SK-N-SH (cell line): Measurements from ENCODE around the gene TMEM97. TPM values are rescaled to one million over a fixed set of nuclear protein-coding genes. Genes with fewer than 3 reads are reported as not detected.

Experiments used
- CTCF ChIA-PET: fragments of 300-600, 350-600 bp; formaldehyde crosslinking; extraction: SDS; loops from one replicate; lab custom pipeline; 2021; lab: Yijun Ruan, JAX
- POLR2A ChIA-PET: fragments of 350-600 bp; sonication (Branson Sonifier 250); formaldehyde crosslinking; extraction: SDS; loops from one replicate; lab custom pipeline; 2020; ENCODE audit warnings: antibody characterized with exemption, inconsistent platforms; lab: Yijun Ruan, JAX
- DNase-seq: peaks from one replicate; pipeline ENCODE4 v3.0.0; 2012
- H2AFZ ChIP-seq: fragments of 200-600 bp; sonication (generic); 2 replicates; pipeline ENCODE4 v1.8.1; 2016; ENCODE audit warnings: antibody characterized with exemption, mild to moderate bottlenecking, low read depth
- H3F3A ChIP-seq: fragments of 200-600 bp; sonication (generic); replicated peaks from 2 replicates; pipeline ENCODE3; 2016; ENCODE audit warnings: antibody characterized with exemption, mild to moderate bottlenecking; ENCODE audit not compliant: insufficient read depth
- H3K27ac ChIP-seq, 2 experiments: fragments of 200-500 bp in 1 of 2; fragments of 200-600 bp in 1 of 2; sonication (Bioruptor generic) in 1 of 2; sonication (generic), shearing (Covaris generic) in 1 of 2; 2 replicates each; pipeline versions ENCODE4 v1.5.1 to v1.6.1; 2014 to 2016; ENCODE audit warnings: low read depth in 2 of 2, inconsistent platforms in 1 of 2, low read length in 1 of 2, mild to moderate bottlenecking in 1 of 2, mixed read lengths in 1 of 2
- H3K27me3 ChIP-seq: fragments of 200-600 bp; sonication (generic), shearing (Covaris generic); 2 replicates; pipeline ENCODE4 v1.6.1; 2016; ENCODE audit warnings: mixed run types; ENCODE audit not compliant: insufficient read depth
- H3K36me3 ChIP-seq, 2 experiments: fragments of 200-500 bp in 1 of 2; fragments of 200-600 bp in 1 of 2; sonication (Bioruptor generic) in 1 of 2; sonication (generic) in 1 of 2; replicated peaks in 1 of 2; 2 replicates each; pipeline versions ENCODE3 to v1.5.1; 2014 to 2016; ENCODE audit warnings: low read length in 1 of 2, mild to moderate bottlenecking in 1 of 2; ENCODE audit not compliant: insufficient read depth in 2 of 2, control insufficient read depth in 1 of 2
- H3K4me1 ChIP-seq, 2 experiments: fragments of 200-500 bp in 1 of 2; fragments of 200-600 bp in 1 of 2; sonication (Bioruptor generic) in 1 of 2; sonication (generic), shearing (Covaris generic) in 1 of 2; 2 replicates each; pipeline versions ENCODE4 v1.5.1 to v1.6.1; 2014 to 2016; ENCODE audit warnings: low read depth in 1 of 2, low read length in 1 of 2, mixed run types in 1 of 2; ENCODE audit not compliant: insufficient read depth in 2 of 2, control insufficient read depth in 1 of 2
- H3K4me2 ChIP-seq: fragments of 200-600 bp; sonication (generic), shearing (Covaris generic); 2 replicates; pipeline ENCODE4 v1.6.1; 2017; ENCODE audit warnings: mixed run types
- H3K4me3 ChIP-seq, 2 experiments: fragments of 200-500 bp in 1 of 2; fragments of 200-600 bp in 1 of 2; sonication (Bioruptor generic) in 1 of 2; sonication (generic), shearing (Covaris generic) in 1 of 2; 2 replicates each; pipeline versions ENCODE4 v1.5.1 to v1.8.1; 2014 to 2016; ENCODE audit warnings: low read depth in 2 of 2, inconsistent platforms in 1 of 2, low read length in 1 of 2, mild to moderate bottlenecking in 1 of 2, mixed read lengths in 1 of 2, moderate library complexity in 1 of 2
- H3K79me2 ChIP-seq: fragments of 200-600 bp; sonication (generic); 2 replicates; pipeline ENCODE4 v1.8.1; 2017; ENCODE audit warnings: mild to moderate bottlenecking; ENCODE audit not compliant: insufficient read depth
- H3K9ac ChIP-seq: fragments of 200-600 bp; sonication (generic); 2 replicates; pipeline ENCODE4 v1.6.1; 2017; ENCODE audit warnings: mixed run types
- H3K9me2 ChIP-seq: fragments of 200-600 bp; sonication (generic); 2 replicates; pipeline ENCODE4 v1.6.1; 2017; ENCODE audit warnings: mixed run types
- H3K9me3 ChIP-seq: fragments of 200-600 bp; sonication (generic); 2 replicates; pipeline ENCODE4 v1.6.1; 2017; ENCODE audit warnings: mixed run types, mild to moderate bottlenecking, moderate library complexity
- H4K20me1 ChIP-seq: fragments of 200-600 bp; sonication (generic); 2 replicates; pipeline ENCODE4 v1.6.1; 2017; ENCODE audit warnings: mild to moderate bottlenecking, mixed run types; ENCODE audit not compliant: insufficient read depth
- ELF1 ChIP-seq: IDR thresholded peaks from 2 replicates; pipeline ENCODE4 v1.4.0; 2012
- EP300 ChIP-seq, 2 experiments: IDR thresholded peaks; 2 replicates each; pipeline versions ENCODE4 v1.4.0 to v1.6.1; 2012; ENCODE audit warnings: borderline replicate concordance in 1 of 2, low read depth in 1 of 2, low read length in 1 of 2
- FOSL2 ChIP-seq: IDR thresholded peaks from 2 replicates; pipeline ENCODE4 v1.4.0; 2012; ENCODE audit warnings: low read depth, mild to moderate bottlenecking, moderate library complexity, borderline replicate concordance
- IRF3 ChIP-seq: fragments of 150-350 bp; IDR thresholded peaks from 2 replicates; pipeline ENCODE4 v1.6.1; 2016; ENCODE audit warnings: mild to moderate bottlenecking, low read depth, low read length
- MAX ChIP-seq: IDR thresholded peaks from 2 replicates; pipeline ENCODE4 v1.4.0; 2012; ENCODE audit warnings: low read depth
- MEF2A ChIP-seq: IDR thresholded peaks from 2 replicates; pipeline ENCODE4 v1.4.0; 2012; ENCODE audit warnings: low read depth, borderline replicate concordance
- MXI1 ChIP-seq: IDR thresholded peaks from 2 replicates; pipeline ENCODE4 v1.6.1; 2012; ENCODE audit warnings: mild to moderate bottlenecking, low read depth, low read length, improper control_type of control experiment
- NFIC ChIP-seq: IDR thresholded peaks from 2 replicates; pipeline ENCODE4 v1.4.0; 2012; ENCODE audit warnings: borderline replicate concordance
- NRF1 ChIP-seq: IDR thresholded peaks from 2 replicates; pipeline ENCODE4 v1.6.1; 2012; ENCODE audit warnings: low read depth, mild to moderate bottlenecking, low read length
- RAD21 ChIP-seq: IDR thresholded peaks from 2 replicates; pipeline ENCODE4 v1.6.1; 2012; ENCODE audit warnings: mild to moderate bottlenecking, low read length
- REST ChIP-seq: IDR thresholded peaks from 2 replicates; pipeline ENCODE4 v1.6.1; 2012; ENCODE audit warnings: mild to moderate bottlenecking, low read depth, low read length, moderate library complexity
- RFX5 ChIP-seq: IDR thresholded peaks from 2 replicates; pipeline ENCODE4 v1.6.1; 2012; ENCODE audit warnings: mild to moderate bottlenecking, improper control_type of control experiment, low read length
- RXRA ChIP-seq: IDR thresholded peaks from 2 replicates; pipeline ENCODE4 v1.4.0; 2012; ENCODE audit warnings: low read depth, mild to moderate bottlenecking, borderline replicate concordance
- SMC3 ChIP-seq: IDR thresholded peaks from 2 replicates; pipeline ENCODE4 v1.6.1; 2012; ENCODE audit warnings: low read depth, low read length, improper control_type of control experiment
- TAF1 ChIP-seq: IDR thresholded peaks from 2 replicates; pipeline ENCODE4 v1.6.1; 2012; ENCODE audit warnings: low read depth, mild to moderate bottlenecking, low read length, moderate library complexity, borderline replicate concordance
- ZBTB33 ChIP-seq: IDR thresholded peaks from 2 replicates; pipeline ENCODE4 v1.4.0; 2012; ENCODE audit warnings: low read depth, borderline replicate concordance
- WGBS: methylation state at CpG from one replicate; pipeline ENCODE4 v1.1.6; 2017; ENCODE audit warnings: low lambda C conversion rate; 5-methylcytosine and 5-hydroxymethylcytosine counted together
- polyA plus RNA-seq, 3 experiments: library from polyadenylated mRNA; depleted of rRNA; stranded (reverse); fragments of >200 nt; gene quantifications; 2 replicates each; pipeline ENCODE4 v1.2.3, GENCODE V29; 2012

The TMEM97 gene
- polyA plus RNA-seq, 1 of the 3 experiments (the other 2 are of a cell fraction) = 8.6 TPM

GRCh38 chr17:28326114-28326513, 7.1 kb downstream of the TMEM97 start (continued):
- TF ChIP-seq FOSL2 = no peak
- TF ChIP-seq RXRA = no peak
- TF ChIP-seq MXI1 = no peak
- no peak for TF ChIP-seq ELF1
- TF ChIP-seq NRF1 = no peak
- TF ChIP-seq RAD21 = no peak
- no peak for TF ChIP-seq MEF2A

GRCh38 chr17:28327031-28327607, 8.1 kb downstream of the TMEM97 start:
- TF ChIP-seq NFIC = no peak
- no peak for TF ChIP-seq IRF3
- TF ChIP-seq SMC3 = no peak
- no peak for TF ChIP-seq REST
- Histone ChIP-seq H3K9ac (no peak overlapping the region), H3K9me2 (no peaks in the 10 kb centered on the region), H3K27me3 (no peaks in the 10 kb centered on the region), H4K20me1 (no peaks in the 10 kb centered on the region), H3K36me3 (peaks cover 25 to 49% of the 10 kb centered on the region in 2 experiments), H3K27ac (no peak overlapping the region), H2AFZ (no peak overlapping the region), H3K4me3 (no peak overlapping the region), H3F3A (peaks cover 4% of the 10 kb centered on the region), H3K4me2 (no peak overlapping the region), H3K9me3 (no peaks in the 10 kb centered on the region), H3K4me1 (peaks cover 0 to 2% of the 10 kb centered on the region in 2 experiments; a peak in 1 of 4 replicates), H3K79me2 (peaks cover 19% of the 10 kb centered on the region)
- no peak for DNase-seq
- ChIA-PET POLR2A (no interaction called here), CTCF (no interaction called here)
- 93% methylated on average over 9 of the region's 9 CpGs for WGBS

- Histone ChIP-seq H3K4me3 (no peak overlapping the region), H3K9me2 (no peaks in the 10 kb centered on the region), H3K36me3 (peaks cover 25 to 50% of the 10 kb centered on the region in 2 experiments), H3K9me3 (no peaks in the 10 kb centered on the region), H3K4me1 (peaks cover 0 to 2% of the 10 kb centered on the region in 2 experiments; a peak in 1 of 4 replicates), H4K20me1 (no peaks in the 10 kb centered on the region), H3K27ac (no peak overlapping the region), H3K9ac (no peak overlapping the region), H3F3A (peaks cover 4% of the 10 kb centered on the region), H2AFZ (no peak overlapping the region), H3K79me2 (peaks cover 21% of the 10 kb centered on the region), H3K4me2 (no peak overlapping the region), H3K27me3 (no peaks in the 10 kb centered on the region)
- TF ChIP-seq RFX5 (no peak), ZBTB33 (no peak), MAX (no peak), TAF1 (no peak), EP300 (IDR thresholded peaks at IDR 0.05; ENCODE audit: borderline replicate concordance in 1 of 2, low read depth in 1 of 2, low read length in 1 of 2) (no peak), NFIC (no peak)
- ChIA-PET POLR2A (no interaction called here), CTCF (interaction anchor here (0.8 to 2.4 kb wide), 2 partner anchors 8 to 448 kb away, joined by 4 to 9 read pairs; no protein-coding TSS in a partner anchor)
- DNase-seq = no peak
- 79% methylated on average over 3 of the region's 3 CpGs for WGBS
Measured at GRCh38 chr17:28327709-28328108, 8.7 kb downstream of the TMEM97 start.
